PC-3 (cell line): ENCODE measurements around the gene ZNF8.

Experiments used
- EZH2phosphoT487 ChIP-seq: fragments of 300-600 bp; sonication (generic); IDR thresholded peaks from 2 replicates; pipeline ENCODE4 v1.6.1; 2018; ENCODE audit warnings: mild to moderate bottlenecking, antibody characterized with exemption, low read length, borderline replicate concordance
- TF ChIP-seq, protein P1 (sequence below): fragments of 300-600 bp; sonication (generic); conservative IDR thresholded peaks from 2 replicates; pipeline ENCODE4 v1.5.1; 2017; ENCODE audit warnings: antibody characterized with exemption, low read depth, mild to moderate bottlenecking, low read length

DNA sequence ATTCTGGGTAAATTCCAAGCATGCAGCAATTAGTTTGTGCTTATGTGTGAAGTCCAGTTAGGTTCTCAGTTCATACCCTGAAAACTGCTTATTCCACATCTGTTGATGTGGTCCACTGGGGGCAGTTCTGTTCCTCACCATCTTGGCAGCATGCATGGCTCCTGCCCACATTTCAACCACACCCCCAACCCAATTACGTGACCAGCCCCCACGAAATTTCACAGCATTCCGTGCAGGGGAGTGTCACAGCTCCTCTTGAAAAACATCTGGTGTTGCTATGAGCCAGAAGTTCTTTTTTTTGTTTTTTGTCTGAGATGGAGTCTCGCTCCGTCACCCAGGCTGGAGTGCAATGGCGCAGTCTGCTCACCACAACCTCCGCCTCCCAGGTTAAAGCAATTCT lies 17.3 kb downstream of the ZNF8 start:
- TF ChIP-seq, protein P1, sequence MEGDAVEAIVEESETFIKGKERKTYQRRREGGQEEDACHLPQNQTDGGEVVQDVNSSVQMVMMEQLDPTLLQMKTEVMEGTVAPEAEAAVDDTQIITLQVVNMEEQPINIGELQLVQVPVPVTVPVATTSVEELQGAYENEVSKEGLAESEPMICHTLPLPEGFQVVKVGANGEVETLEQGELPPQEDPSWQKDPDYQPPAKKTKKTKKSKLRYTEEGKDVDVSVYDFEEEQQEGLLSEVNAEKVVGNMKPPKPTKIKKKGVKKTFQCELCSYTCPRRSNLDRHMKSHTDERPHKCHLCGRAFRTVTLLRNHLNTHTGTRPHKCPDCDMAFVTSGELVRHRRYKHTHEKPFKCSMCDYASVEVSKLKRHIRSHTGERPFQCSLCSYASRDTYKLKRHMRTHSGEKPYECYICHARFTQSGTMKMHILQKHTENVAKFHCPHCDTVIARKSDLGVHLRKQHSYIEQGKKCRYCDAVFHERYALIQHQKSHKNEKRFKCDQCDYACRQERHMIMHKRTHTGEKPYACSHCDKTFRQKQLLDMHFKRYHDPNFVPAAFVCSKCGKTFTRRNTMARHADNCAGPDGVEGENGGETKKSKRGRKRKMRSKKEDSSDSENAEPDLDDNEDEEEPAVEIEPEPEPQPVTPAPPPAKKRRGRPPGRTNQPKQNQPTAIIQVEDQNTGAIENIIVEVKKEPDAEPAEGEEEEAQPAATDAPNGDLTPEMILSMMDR = no peak
- no peak for TF ChIP-seq EZH2phosphoT487
